ENCODE measurements around the gene MEIS3.

- TF ChIP-seq POLR2AphosphoS5 (IDR thresholded peaks at IDR 0.05; ENCODE audit: low read depth, low read length) (no peak), SP1 (IDR thresholded peaks at IDR 0.05; ENCODE audit: low read depth) (no peak), JUND (IDR thresholded peaks at IDR 0.05) (no peak), CTCF (IDR thresholded peaks at IDR 0.05 in 2 of 3, conservative IDR thresholded peaks at IDR 0.05 in 1 of 3; ENCODE audit: borderline replicate concordance in 1 of 3, insufficient read depth in 1 of 3, low read depth in 2 of 3, low read length in 2 of 3) (no peak), EZH2 (IDR thresholded peaks at IDR 0.05) (no peak), SIN3A (IDR thresholded peaks at IDR 0.05; ENCODE audit: low read depth) (no peak)
These were observed 18.2 kb upstream of the MEIS3 start for GRCh38 chr19:47437500-47437899.
